Lung (tissue), 12 donors: ENCODE measurements around the gene MLLT3. TPM values are rescaled to one million over a fixed set of nuclear protein-coding genes. Genes with fewer than 3 reads are reported as not detected.

Source experiments
- ATAC-seq: fragments of 200-7000 bp; cut with Tn5 transposase; one replicate; pipeline ENCODE4 v1.9.1; 2020; ENCODE audit warnings: moderate number of reproducible peaks; ENCODE audit not compliant: insufficient read depth, low FRiP score
- DNase-seq, 3 donors: peaks; one replicate each; pipeline ENCODE4 v3.0.0-alpha.2; 2013 to 2017
- H3K27ac ChIP-seq, 2 donors: one replicate each; pipeline ENCODE4 v1.5.1; 2013; ENCODE audit warnings: mild to moderate bottlenecking in 2 of 2, moderate library complexity in 2 of 2, control low read depth in 1 of 2, inconsistent platforms in 1 of 2, low read depth in 1 of 2, low read length in 1 of 2
- H3K27me3 ChIP-seq, 3 donors: one replicate each; pipeline ENCODE4 v1.5.1; 2013; ENCODE audit warnings: low read length in 2 of 3; ENCODE audit not compliant: control insufficient read depth in 3 of 3, insufficient read depth in 3 of 3
- H3K36me3 ChIP-seq, 4 donors: one replicate each; pipeline ENCODE4 v1.5.1; 2013; ENCODE audit warnings: low read length in 4 of 4, mild to moderate bottlenecking in 1 of 4, moderate library complexity in 1 of 4; ENCODE audit not compliant: control insufficient read depth in 4 of 4, insufficient read depth in 4 of 4
- H3K4me1 ChIP-seq, 5 donors: one replicate each; pipeline ENCODE4 v1.5.1; 2013; ENCODE audit warnings: low read length in 5 of 5, mild to moderate bottlenecking in 2 of 5, moderate library complexity in 1 of 5; ENCODE audit not compliant: control insufficient read depth in 5 of 5, insufficient read depth in 5 of 5
- H3K4me3 ChIP-seq: one replicate; pipeline ENCODE4 v1.5.1; 2013; ENCODE audit warnings: mild to moderate bottlenecking, control low read depth, moderate library complexity
- H3K9ac ChIP-seq, 2 donors: one replicate each; pipeline ENCODE4 v1.5.1; 2013; ENCODE audit warnings: low read length in 2 of 2, control low read depth in 1 of 2; ENCODE audit not compliant: insufficient read depth in 1 of 2
- H3K9me3 ChIP-seq, 4 donors: one replicate each; pipeline ENCODE4 v1.5.1; 2013; ENCODE audit warnings: low read length in 3 of 4, mild to moderate bottlenecking in 1 of 4, moderate library complexity in 1 of 4; ENCODE audit not compliant: control insufficient read depth in 4 of 4, insufficient read depth in 3 of 4
- WGBS, 2 donors: extraction: QIAGEN DNeasy Blood & Tissue Kit; methylation state at CpG; one replicate each; pipeline ENCODE4 v1.1.7; 2013; 5-methylcytosine and 5-hydroxymethylcytosine counted together
- polyA plus RNA-seq, 2 donors: library from polyadenylated mRNA; stranded (reverse); fragments of 200-250 nt; gene quantifications; one replicate each; pipeline ENCODE4 v1.2.1, GENCODE V29; 2013
- total RNA-seq, 2 donors: library from RNA; depleted of rRNA in 1 of 2; stranded (reverse); fragments of >200 nt in 1 of 2; gene quantifications; one replicate each; pipeline ENCODE4 v1.2.1, GENCODE V29; 2014 to 2021
- TF ChIP-seq, protein P1 (sequence below): IDR thresholded peaks from 2 replicates; pipeline ENCODE4 v1.5.1; 2012; ENCODE audit warnings: mild to moderate bottlenecking; ENCODE audit errors: control extremely low read depth, extremely low read depth
- donor health status: control.
- donor health status: control.
- donor health status: Bipolar disorder and iron deficiency.
- donor health status: healthy.
- donor health status: DM: yes; HTN: yes; CAD: no.

The MLLT3 gene
- total and polyA plus RNA-seq, 4 donors = 7.1 to 43.1 (median 13.7) TPM

DNA sequence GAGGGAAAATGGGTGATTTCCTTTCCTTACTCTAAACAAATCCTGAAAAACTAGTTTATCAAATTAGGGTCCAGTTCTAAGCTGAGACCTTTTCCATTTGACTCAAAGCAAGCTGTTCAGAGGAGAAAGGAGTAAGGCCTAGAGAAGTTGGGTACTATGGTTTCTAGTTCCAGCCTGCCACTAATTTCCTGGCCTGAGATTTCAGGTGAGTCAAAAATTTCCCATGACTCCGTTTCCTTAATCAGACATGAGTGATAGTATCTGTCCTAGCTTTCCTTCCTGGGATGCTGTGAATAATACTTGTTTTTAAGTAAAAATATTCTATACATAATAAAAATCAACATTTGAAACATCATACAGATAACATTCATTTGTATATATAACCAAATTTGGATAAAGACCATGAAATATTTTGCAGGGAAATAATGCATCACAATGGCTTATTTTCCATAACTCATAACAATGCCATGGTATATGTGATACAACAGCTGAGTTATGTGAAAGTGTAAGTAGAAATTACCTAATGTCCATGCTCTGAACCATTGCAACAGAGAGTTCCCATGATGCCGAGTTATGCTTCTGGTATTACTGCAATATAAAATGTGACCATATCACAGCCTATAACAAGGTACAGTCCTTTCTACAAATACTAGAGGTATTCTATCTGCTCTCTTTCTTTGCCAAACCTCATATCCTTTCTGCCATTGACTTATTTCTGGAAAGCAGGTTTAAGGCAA is 142.7 kb downstream of the MLLT3 start:
- DNase-seq (peak in 1 of 3 donors; percentile 9), ATAC-seq (no peak)
- H3K27me3 ChIP-seq = no peaks in the 10 kb centered on the region
- no peaks in the 10 kb centered on the region for H3K36me3 ChIP-seq
- TF ChIP-seq, protein P1, sequence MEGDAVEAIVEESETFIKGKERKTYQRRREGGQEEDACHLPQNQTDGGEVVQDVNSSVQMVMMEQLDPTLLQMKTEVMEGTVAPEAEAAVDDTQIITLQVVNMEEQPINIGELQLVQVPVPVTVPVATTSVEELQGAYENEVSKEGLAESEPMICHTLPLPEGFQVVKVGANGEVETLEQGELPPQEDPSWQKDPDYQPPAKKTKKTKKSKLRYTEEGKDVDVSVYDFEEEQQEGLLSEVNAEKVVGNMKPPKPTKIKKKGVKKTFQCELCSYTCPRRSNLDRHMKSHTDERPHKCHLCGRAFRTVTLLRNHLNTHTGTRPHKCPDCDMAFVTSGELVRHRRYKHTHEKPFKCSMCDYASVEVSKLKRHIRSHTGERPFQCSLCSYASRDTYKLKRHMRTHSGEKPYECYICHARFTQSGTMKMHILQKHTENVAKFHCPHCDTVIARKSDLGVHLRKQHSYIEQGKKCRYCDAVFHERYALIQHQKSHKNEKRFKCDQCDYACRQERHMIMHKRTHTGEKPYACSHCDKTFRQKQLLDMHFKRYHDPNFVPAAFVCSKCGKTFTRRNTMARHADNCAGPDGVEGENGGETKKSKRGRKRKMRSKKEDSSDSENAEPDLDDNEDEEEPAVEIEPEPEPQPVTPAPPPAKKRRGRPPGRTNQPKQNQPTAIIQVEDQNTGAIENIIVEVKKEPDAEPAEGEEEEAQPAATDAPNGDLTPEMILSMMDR = no peak
- peaks cover 0 to 23% (median 1%) of the 10 kb centered on the region in 5 donors for H3K4me1 ChIP-seq
- no peaks in the 10 kb centered on the region for H3K9me3 ChIP-seq
- no peak overlapping the region for H3K9ac ChIP-seq
- no peak overlapping the region for H3K4me3 ChIP-seq
- 52 to 83% methylated on average over 2 of the region's 2 CpGs for WGBS, 2 donors
- H3K27ac ChIP-seq = no peak overlapping the region

DNA sequence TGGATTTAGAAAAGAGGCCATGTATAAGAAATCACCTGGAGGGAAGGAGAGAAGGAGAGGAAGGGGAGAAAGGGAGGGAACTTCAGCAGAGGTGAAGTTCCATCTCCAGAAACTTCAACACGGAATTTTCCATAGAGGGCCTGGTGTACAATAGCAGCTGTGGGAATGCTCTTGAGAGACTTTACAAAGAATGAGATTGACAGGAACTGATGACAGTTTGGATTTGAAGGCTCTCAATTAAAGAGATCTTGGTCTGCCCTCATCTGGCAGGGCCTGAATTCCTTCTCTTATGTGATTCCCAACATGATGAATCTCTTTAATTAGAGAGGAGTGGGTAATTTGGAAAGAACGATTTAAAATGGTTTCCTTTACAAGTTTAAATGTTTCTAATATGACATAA is 143.5 kb downstream of the MLLT3 start:
- ATAC-seq = no peak
- H3K4me3 ChIP-seq = no peak overlapping the region
- 64 to 73% methylated on average over 2 of the region's 2 CpGs for WGBS, 2 donors

DNA sequence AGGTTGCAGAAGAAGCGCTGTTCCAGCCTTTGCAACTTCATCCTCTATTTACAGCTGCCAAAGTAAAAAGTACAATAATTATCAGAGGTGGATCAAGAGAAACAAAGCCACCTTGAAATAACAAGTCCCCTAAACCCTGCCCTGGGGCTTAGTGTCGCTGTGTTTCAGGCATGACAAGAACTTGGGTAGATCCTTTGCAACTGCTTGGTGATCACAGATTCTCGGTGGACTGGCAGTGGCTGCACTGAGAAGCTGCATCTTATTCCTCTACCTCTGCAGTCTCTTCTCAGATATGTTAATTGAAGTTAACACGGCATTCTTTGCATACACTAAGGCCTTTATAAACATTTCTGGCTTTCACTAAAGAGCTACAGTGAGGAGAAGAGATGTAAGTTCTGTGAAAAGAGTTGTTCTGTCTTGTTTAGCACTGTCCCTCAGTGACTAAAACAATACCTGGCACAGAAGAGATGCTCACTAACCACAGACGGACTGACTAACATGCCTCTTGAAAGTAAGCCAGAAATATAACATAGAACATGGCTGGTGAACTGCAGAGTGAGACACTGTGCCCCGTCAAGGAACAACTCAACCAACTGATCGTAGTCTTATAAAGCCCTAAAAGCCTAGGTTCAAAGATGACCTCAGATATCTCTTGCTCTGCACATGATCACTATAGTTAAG is 144.2 kb downstream of the MLLT3 start:
- H3K4me1 ChIP-seq = peaks cover 0 to 23% (median 2%) of the 10 kb centered on the region in 5 donors
- H3K4me3 ChIP-seq = no peak overlapping the region
- 89 to 92% methylated on average over 7 of the region's 7 CpGs for WGBS, 2 donors
- TF ChIP-seq, protein P1 = no peak
- no peak overlapping the region for H3K9ac ChIP-seq
- ATAC-seq = no peak
- H3K27me3 ChIP-seq = no peaks in the 10 kb centered on the region
- no peaks in the 10 kb centered on the region for H3K9me3 ChIP-seq
- DNase-seq = no peak
- no peaks in the 10 kb centered on the region for H3K36me3 ChIP-seq
- no peak overlapping the region for H3K27ac ChIP-seq

More for the DNA sequence above, 143.5 kb downstream of the MLLT3 start:
- peaks cover 0 to 23% (median 1%) of the 10 kb centered on the region in 5 donors for H3K4me1 ChIP-seq
- no peaks in the 10 kb centered on the region for H3K36me3 ChIP-seq
- no peak for DNase-seq
- H3K27me3 ChIP-seq = no peaks in the 10 kb centered on the region
- no peak overlapping the region for H3K27ac ChIP-seq
- no peak overlapping the region for H3K9ac ChIP-seq
- TF ChIP-seq, protein P1 = no peak
- no peaks in the 10 kb centered on the region for H3K9me3 ChIP-seq
